Small intestine (tissue), 7 donors: Measurements from ENCODE around the gene MAGEL2. TPM values are rescaled to one million over a fixed set of nuclear protein-coding genes. Genes with fewer than 3 reads are reported as not detected.

Experiments used
- DNase-seq, 2 donors: peaks; one replicate each; pipeline versions ENCODE4 v3.0.0 to v3.0.0-alpha.2; 2013
- FAIRE-seq: peaks from 2 replicates; lab custom pipeline; 2012; peaks lifted over from hg19 to GRCh38; lab: Jason Lieb, UNC
- H3K27ac ChIP-seq, 3 donors: one replicate each; pipeline ENCODE4 v1.5.1; 2013; ENCODE audit warnings: low read length in 2 of 3, mild to moderate bottlenecking in 2 of 3, control low read depth in 1 of 3, inconsistent platforms in 1 of 3, low read depth in 1 of 3, moderate library complexity in 1 of 3
- H3K27me3 ChIP-seq, 3 donors: one replicate each; pipeline ENCODE4 v1.6.1; 2013; ENCODE audit warnings: low read length in 3 of 3, inconsistent platforms in 1 of 3; ENCODE audit not compliant: control insufficient read depth in 3 of 3, insufficient read depth in 3 of 3
- H3K36me3 ChIP-seq, 3 donors: one replicate each; pipeline ENCODE4 v1.6.1; 2013; ENCODE audit warnings: low read length in 3 of 3, inconsistent platforms in 1 of 3, low read depth in 1 of 3, mild to moderate bottlenecking in 1 of 3, moderate library complexity in 1 of 3; ENCODE audit not compliant: control insufficient read depth in 3 of 3, insufficient read depth in 2 of 3
- H3K4me1 ChIP-seq, 3 donors: one replicate each; pipeline ENCODE4 v1.6.1; 2013; ENCODE audit warnings: low read length in 2 of 3, inconsistent platforms in 1 of 3, low read depth in 1 of 3, mild to moderate bottlenecking in 1 of 3, moderate library complexity in 1 of 3; ENCODE audit not compliant: control insufficient read depth in 3 of 3, insufficient read depth in 2 of 3
- H3K4me3 ChIP-seq, 3 donors: one replicate each; pipeline ENCODE4 v1.5.1; 2013; ENCODE audit warnings: low read length in 3 of 3, control low read depth in 1 of 3, inconsistent platforms in 1 of 3, low read depth in 1 of 3, mild to moderate bottlenecking in 1 of 3, moderate library complexity in 1 of 3
- H3K9me3 ChIP-seq, 2 donors: one replicate each; pipeline ENCODE4 v1.6.1; 2013; ENCODE audit warnings: low read depth in 1 of 2, low read length in 1 of 2; ENCODE audit not compliant: control insufficient read depth in 2 of 2, insufficient read depth in 1 of 2
- whole genome bisulfite sequencing, 3 donors: extraction: QIAGEN DNeasy Blood & Tissue Kit; methylation state at CpG; one replicate each; pipeline ENCODE4 v1.1.7; 2013; 5-methylcytosine and 5-hydroxymethylcytosine counted together
- polyA plus RNA-seq, 4 donors: library from polyadenylated mRNA; stranded (reverse) in 3 of 4; unstranded in 1 of 4; fragments of 200-250 nt in 3 of 4; fragments of 120-200 nt in 1 of 4; gene quantifications; one replicate each; pipeline versions ENCODE4 v1.2.1 to v1.2.3, GENCODE V29; 2013
- donor health status: healthy with polysubstance abuse.
- donor health status: control.
- donor health status: control.
- donor health status: Bipolar disorder and iron deficiency.
- donor health status: healthy.

The MAGEL2 gene
- polyA plus RNA-seq, 4 donors: 0.15 to 2.2 TPM; not detected in 2

DNA sequence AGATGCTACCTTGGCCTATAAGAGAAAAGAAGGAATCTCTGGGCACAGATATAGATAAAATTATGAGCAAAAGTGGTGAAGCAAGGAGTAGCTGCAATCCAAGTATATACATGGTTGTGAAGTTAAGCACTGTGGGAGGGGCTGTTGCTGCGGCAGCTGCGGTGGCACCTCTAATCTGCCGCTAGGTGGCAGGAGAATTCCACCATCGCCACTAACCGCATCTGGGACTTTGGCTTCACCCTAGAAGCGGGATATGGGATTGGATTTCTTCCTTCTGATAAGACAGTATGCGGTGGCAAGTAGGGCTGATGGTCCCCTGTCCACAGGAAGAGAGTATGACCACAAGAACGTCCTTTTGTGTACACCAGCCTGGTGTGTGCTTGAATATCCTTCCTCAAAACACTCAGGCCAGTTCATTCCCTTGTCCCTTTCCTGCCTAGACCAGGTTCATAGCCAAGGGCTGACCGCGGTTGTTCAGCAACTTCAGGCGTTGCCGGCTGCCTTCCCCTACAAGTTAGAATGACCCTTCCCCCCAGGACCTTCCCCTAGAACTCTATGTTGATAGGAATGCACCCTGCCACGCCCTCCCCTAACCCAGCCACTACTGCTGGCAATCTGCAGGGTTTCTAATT, 5.1 kb downstream of the MAGEL2 start:
- Histone ChIP-seq H3K9me3 (peaks cover 0 to 8% of the 10 kb centered on the region in 2 donors), H3K4me3 (no peak overlapping the region), H3K36me3 (no peaks in the 10 kb centered on the region), H3K27ac (no peak overlapping the region), H3K4me1 (no peaks in the 10 kb centered on the region), H3K27me3 (no peaks in the 10 kb centered on the region)
- no peak for FAIRE-seq
- peak; percentile 61 to 81 for DNase-seq
- WGBS, 3 donors: 12 to 22% (median 17%) methylated on average over 13 of the region's 13 CpGs

DNA sequence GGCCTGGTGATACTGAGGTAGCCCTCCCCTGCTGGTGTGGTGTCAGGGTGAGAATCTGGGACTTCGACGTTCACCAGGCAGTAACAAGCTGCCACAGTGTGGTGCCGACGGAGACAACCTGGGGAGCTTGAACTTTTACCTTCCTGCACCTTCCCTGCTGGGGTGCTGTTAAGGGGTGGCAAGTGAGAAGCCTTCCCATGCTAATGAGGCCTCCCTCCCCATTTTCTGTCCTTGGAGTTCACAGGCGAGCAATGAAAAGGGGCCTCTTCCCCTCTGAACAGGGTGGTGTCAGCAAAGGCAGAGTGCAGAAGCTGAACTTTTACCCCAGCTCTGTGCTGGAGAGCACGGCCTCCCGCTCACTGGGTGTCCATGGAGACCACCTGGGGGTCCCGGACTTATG, 13.5 kb downstream of the MAGEL2 start:
- DNase-seq (peak in 1 of 2 donors; percentile 70), FAIRE-seq (no peak)
- H3K36me3 ChIP-seq: no peaks in the 10 kb centered on the region
- 47 to 67% (median 67%) methylated on average over 8 of the region's 8 CpGs for WGBS, 3 donors
- H3K27ac ChIP-seq: peak overlapping the region in 1 of 3 donors; percentile 60
- peaks cover 0 to 10% of the 10 kb centered on the region in 2 donors for H3K9me3 ChIP-seq
- no peak overlapping the region for H3K4me3 ChIP-seq
- no peaks in the 10 kb centered on the region for H3K27me3 ChIP-seq
- peaks cover 0 to 5% (median 0%) of the 10 kb centered on the region in 3 donors for H3K4me1 ChIP-seq

DNA sequence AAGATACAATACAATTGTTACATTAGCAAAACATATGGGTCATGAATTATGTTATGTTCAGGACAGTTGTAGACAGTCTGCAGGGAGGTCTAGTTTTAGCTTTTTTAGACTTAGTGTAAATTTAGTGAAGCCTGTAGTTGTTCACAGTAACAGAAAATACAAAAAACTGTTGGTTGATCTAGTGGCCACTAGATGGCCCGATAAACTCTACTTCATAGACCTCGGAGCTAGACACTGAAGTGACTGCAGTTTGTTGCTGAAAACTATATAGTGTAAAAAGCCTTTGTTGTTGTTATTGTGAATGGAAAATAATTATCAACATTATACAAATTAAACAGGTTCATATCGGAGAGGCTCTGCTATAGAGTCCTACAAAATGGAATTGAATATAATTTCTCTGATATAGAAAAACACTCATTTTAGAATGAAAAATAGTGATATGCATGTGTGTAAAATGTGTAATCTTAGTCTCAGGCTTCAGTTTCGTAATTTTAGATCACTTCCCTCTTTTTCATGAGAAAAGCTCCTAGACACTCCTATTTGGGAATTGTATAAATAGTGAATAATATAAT, 18.3 kb downstream of the MAGEL2 start:
- no peak overlapping the region for H3K27ac ChIP-seq
- FAIRE-seq (no peak), DNase-seq (peak in 1 of 2 donors; percentile 22)
- H3K4me3 ChIP-seq: no peak overlapping the region
- no peaks in the 10 kb centered on the region for H3K27me3 ChIP-seq
- peaks cover 0 to 7% of the 10 kb centered on the region in 2 donors for H3K9me3 ChIP-seq
- no peaks in the 10 kb centered on the region for H3K36me3 ChIP-seq
- 20 to 30% (median 24%) methylated on average over 4 of the region's 4 CpGs for WGBS, 3 donors
- H3K4me1 ChIP-seq: peaks cover 0 to 5% (median 0%) of the 10 kb centered on the region in 3 donors

DNA sequence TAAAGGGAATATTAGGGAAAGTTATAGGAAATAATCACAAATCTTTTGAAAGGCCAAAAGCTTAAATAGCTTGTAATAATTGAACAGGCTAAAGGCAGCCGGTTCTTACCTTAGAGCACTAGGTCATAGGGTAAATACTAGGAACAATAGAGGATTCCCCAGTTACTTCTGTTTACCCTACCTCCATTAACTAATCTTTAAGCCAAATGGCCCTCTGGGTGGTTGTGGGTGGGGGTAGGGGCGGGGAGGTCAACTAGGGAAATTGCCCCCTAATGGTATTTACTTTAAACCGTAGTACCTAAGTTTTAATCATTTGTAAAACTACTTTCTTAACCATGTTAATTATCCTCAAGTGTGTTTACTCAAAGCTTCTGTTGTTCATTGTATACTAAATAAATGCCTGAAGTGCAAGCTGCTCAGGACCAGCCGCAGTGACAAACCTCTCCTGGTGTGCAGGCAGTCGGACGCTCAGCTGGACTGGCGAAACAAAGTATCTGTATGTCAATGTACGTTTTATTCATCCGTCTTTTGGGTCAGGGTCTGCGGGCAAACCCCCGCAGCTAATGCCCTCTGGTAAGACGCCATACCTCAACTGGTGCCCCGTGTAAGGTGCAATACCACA, 18.9 kb downstream of the MAGEL2 start:
- no peak overlapping the region for H3K27ac ChIP-seq
- FAIRE-seq: no peak
- WGBS, 3 donors: 40 to 47% (median 44%) methylated on average over 13 of the region's 13 CpGs

DNA sequence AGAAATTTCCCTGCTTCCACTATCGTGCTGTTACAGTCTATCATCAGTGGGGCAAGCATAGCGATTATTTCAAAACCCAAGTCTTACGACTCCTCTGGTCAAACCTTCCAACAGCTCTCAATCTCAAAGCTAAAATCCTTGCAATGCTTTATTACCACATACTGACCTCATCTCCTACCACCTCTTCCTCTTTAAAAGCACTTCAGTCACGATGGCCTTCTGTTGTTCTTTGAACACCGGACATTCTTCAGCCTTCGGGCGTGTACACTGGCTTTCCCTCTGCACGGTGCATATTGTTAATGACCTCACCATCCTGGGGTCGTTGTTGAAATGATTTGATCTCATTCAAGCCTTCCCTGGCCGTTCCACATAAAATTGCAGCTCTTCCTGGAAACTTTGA, 31.1 kb downstream of the MAGEL2 start:
- Histone ChIP-seq H3K36me3 (no peaks in the 10 kb centered on the region), H3K27ac (no peak overlapping the region), H3K27me3 (no peaks in the 10 kb centered on the region), H3K4me1 (no peaks in the 10 kb centered on the region), H3K9me3 (no peaks in the 10 kb centered on the region), H3K4me3 (no peak overlapping the region)
- 60 to 63% (median 63%) methylated on average over 10 of the region's 10 CpGs for WGBS, 3 donors
- DNase-seq (no peak), FAIRE-seq (no peak)

More for the DNA sequence above, 18.9 kb downstream of the MAGEL2 start:
- peak in 1 of 2 donors; percentile 23 for DNase-seq
- H3K9me3 ChIP-seq: peaks cover 0 to under 1% of the 10 kb centered on the region in 2 donors
- H3K36me3 ChIP-seq: no peaks in the 10 kb centered on the region
- H3K4me3 ChIP-seq: no peak overlapping the region
- no peaks in the 10 kb centered on the region for H3K4me1 ChIP-seq
- H3K27me3 ChIP-seq: no peaks in the 10 kb centered on the region

DNA sequence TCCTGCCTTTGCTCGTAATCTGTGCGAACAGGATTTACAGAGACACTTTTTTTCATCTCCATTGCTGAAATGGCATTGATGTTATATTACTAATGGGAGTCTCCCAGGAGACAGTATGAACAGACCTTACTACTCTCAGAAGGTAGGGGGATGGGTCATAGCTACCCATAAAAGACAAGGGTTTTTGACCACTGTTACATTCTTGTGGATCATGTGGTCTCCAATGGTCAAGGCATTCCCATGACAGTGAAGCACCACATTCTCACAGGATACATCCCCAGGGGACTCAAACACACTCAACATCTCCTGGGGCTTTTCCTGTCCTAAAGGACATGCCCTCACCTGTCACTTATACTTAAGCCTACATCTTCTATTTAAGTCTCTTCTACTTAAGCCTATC, 41.4 kb downstream of the MAGEL2 start:
- no peak overlapping the region for H3K27ac ChIP-seq
- no peaks in the 10 kb centered on the region for H3K36me3 ChIP-seq
- H3K9me3 ChIP-seq: peaks cover 0 to 3% of the 10 kb centered on the region in 2 donors
- DNase-seq (no peak), FAIRE-seq (no peak)
- no peak overlapping the region for H3K4me3 ChIP-seq
- no peaks in the 10 kb centered on the region for H3K4me1 ChIP-seq
- WGBS, 3 donors: 75 to 92% (median 88%) methylated on average over 2 of the region's 2 CpGs
- H3K27me3 ChIP-seq: no peaks in the 10 kb centered on the region

DNA sequence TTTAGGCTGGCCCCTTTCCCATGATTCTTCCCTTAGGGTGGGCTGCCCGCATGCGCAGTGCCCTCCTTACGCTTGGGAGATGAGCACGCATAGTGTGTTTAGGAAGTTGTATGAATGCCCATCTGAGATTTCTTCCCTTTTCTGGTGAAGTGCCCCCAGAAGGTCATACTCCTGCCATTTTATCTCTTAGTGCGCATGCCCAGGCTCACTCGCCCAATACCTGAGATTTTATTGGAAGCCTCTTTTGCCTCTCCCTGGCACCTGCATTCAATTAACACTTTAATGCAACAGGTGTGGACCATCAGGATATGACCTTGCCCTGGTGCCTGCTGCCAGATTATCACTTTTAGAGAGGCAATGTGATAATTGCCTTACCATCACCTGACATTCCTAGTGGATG, 45.5 kb downstream of the MAGEL2 start:
- 92 to 94% (median 94%) methylated on average over 6 of the region's 6 CpGs for WGBS, 3 donors
- no peaks in the 10 kb centered on the region for H3K9me3 ChIP-seq
- H3K27me3 ChIP-seq: no peaks in the 10 kb centered on the region
- H3K27ac ChIP-seq: no peak overlapping the region
- DNase-seq: no peak
- no peak overlapping the region for H3K4me3 ChIP-seq
- no peaks in the 10 kb centered on the region for H3K4me1 ChIP-seq
- H3K36me3 ChIP-seq: no peaks in the 10 kb centered on the region
- FAIRE-seq: no peak

DNA sequence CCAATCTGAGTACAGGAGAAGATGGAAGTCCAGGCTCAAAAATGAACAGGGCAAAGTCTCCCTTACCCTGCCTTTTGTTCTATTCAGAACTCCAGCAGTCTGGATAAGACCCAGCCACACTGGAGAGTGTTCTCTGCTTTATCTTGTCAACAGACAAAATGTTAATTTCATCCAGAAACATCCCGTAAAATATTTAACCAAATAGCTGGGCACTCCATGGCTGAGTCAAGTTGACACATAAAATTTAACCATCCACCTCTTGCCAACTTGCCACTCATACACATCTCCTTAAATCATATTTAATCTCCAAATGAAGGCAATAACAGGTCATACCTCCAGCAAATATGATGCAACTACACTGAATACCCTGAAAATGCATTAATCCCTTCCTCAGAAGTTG, 48.6 kb downstream of the MAGEL2 start:
- 76 to 90% (median 81%) methylated on average over 1 of the region's 1 CpG for WGBS, 3 donors
- no peaks in the 10 kb centered on the region for H3K9me3 ChIP-seq
- DNase-seq (no peak), FAIRE-seq (no peak)
- H3K36me3 ChIP-seq: no peaks in the 10 kb centered on the region
- H3K27me3 ChIP-seq: no peaks in the 10 kb centered on the region
- H3K4me3 ChIP-seq: no peak overlapping the region
- no peaks in the 10 kb centered on the region for H3K4me1 ChIP-seq
- no peak overlapping the region for H3K27ac ChIP-seq
